ENCODE results near the gene HSPB9.

The HSPB9 gene

GRCh38 chr17:42122371-42123303 is at the start of gene HSPB9:
HSPB9 (plus strand) TSS chr17:42122804; CDS start chr17:42122851, 47 bp downstream.
- DNase-seq (ENCODE audit: low read depth in 2 of 2, low spot score in 1 of 2): no peak

GRCh38 chr17:42075789-42076188 is 46.8 kb upstream of the HSPB9 start:
- DNase-seq (ENCODE audit: low read depth in 2 of 2, low spot score in 1 of 2): no peak

GRCh38 chr17:42076797-42077559 is 45.6 kb upstream of the HSPB9 start:
- no peak for DNase-seq (ENCODE audit: low read depth in 2 of 2, low spot score in 1 of 2)

GRCh38 chr17:42077755-42078154 is 44.8 kb upstream of the HSPB9 start:
- no peak for DNase-seq (ENCODE audit: low read depth in 2 of 2, low spot score in 1 of 2)

- no peak for DNase-seq (ENCODE audit: low read depth in 2 of 2, low spot score in 1 of 2)
Observed at GRCh38 chr17:42078396-42079043, 44.1 kb upstream of the HSPB9 start.

GRCh38 chr17:42079541-42079940 is 43.1 kb upstream of the HSPB9 start:
- no peak for DNase-seq (ENCODE audit: low read depth in 2 of 2, low spot score in 1 of 2)

- no peak for DNase-seq (ENCODE audit: low read depth in 2 of 2, low spot score in 1 of 2)
Observed at GRCh38 chr17:42081516-42082129, 41.0 kb upstream of the HSPB9 start.

- DNase-seq (ENCODE audit: low read depth in 2 of 2, low spot score in 1 of 2): no peak
Observed at GRCh38 chr17:42087042-42087701, 35.4 kb upstream of the HSPB9 start.

- no peak for DNase-seq (ENCODE audit: low read depth in 2 of 2, low spot score in 1 of 2)
Observed at GRCh38 chr17:42087736-42088705, 34.6 kb upstream of the HSPB9 start.

GRCh38 chr17:42088736-42089135 is 33.9 kb upstream of the HSPB9 start:
- no peak for DNase-seq (ENCODE audit: low read depth in 2 of 2, low spot score in 1 of 2)

GRCh38 chr17:42090964-42091790 is 31.4 kb upstream of the HSPB9 start:
- DNase-seq (ENCODE audit: low read depth in 2 of 2, low spot score in 1 of 2): no peak

- DNase-seq (ENCODE audit: low read depth in 2 of 2, low spot score in 1 of 2): no peak
Observed at GRCh38 chr17:42092939-42093338, 29.7 kb upstream of the HSPB9 start.

- no peak for DNase-seq (ENCODE audit: low read depth in 2 of 2, low spot score in 1 of 2)
Observed at GRCh38 chr17:42094375-42095069, 28.1 kb upstream of the HSPB9 start.

GRCh38 chr17:42096360-42097111 is 26.1 kb upstream of the HSPB9 start:
- no peak for DNase-seq (ENCODE audit: low read depth in 2 of 2, low spot score in 1 of 2)

GRCh38 chr17:42097691-42098631 is 24.6 kb upstream of the HSPB9 start, which contains the start of gene ZNF385C:
ZNF385C (minus strand) TSS chr17:42098473; CDS start chr17:42063056, 35,417 bp downstream.
- DNase-seq (ENCODE audit: low read depth in 2 of 2, low spot score in 1 of 2): no peak
